HL-60 (cell line): Measurements from ENCODE around the gene LEMD2.

Experiments used
- CTCF ChIP-seq: IDR thresholded peaks from one replicate; pipeline ENCODE4 v1.5.1; 2011; ENCODE audit warnings: low read length, control low read depth, inconsistent platforms; ENCODE audit not compliant: insufficient read depth
- POLR2AphosphoS5 ChIP-seq: IDR thresholded peaks from 2 replicates; pipeline ENCODE4 v1.6.1; 2012; ENCODE audit warnings: low read depth
- REST ChIP-seq: IDR thresholded peaks from 2 replicates; pipeline ENCODE4 v1.6.1; 2012; ENCODE audit warnings: low read depth; ENCODE audit not compliant: insufficient replicate concordance
- SPI1 ChIP-seq: IDR thresholded peaks from 2 replicates; pipeline ENCODE4 v1.6.1; 2012; ENCODE audit warnings: low read depth, mild to moderate bottlenecking, borderline replicate concordance

GRCh38 chr6:33820243-33820642, 31.3 kb upstream of the LEMD2 start:
- TF ChIP-seq CTCF (no peak), REST (no peak), SPI1 (no peak), POLR2AphosphoS5 (no peak)
